Testis (tissue), 3 donors: Measurements from ENCODE around the gene CELF4. TPM values are rescaled to one million over a fixed set of nuclear protein-coding genes. Genes with fewer than 3 reads are reported as not detected.

Experiments
- DNase-seq: peaks from one replicate; pipeline ENCODE4 v3.0.0-alpha.2; 2019
- H3K27ac ChIP-seq, 2 donors: fragments of 200-600 bp; sonication (generic); one replicate each; pipeline ENCODE4 v1.5.1; 2019
- H3K27me3 ChIP-seq: fragments of 200-600 bp; sonication (generic); one replicate; pipeline ENCODE4 v1.5.1; 2019
- H3K36me3 ChIP-seq: fragments of 200-600 bp; sonication (generic); one replicate; pipeline ENCODE4 v1.5.1; 2017; ENCODE audit warnings: low read depth; ENCODE audit errors: missing control alignments
- H3K4me1 ChIP-seq: fragments of 200-600 bp; sonication (generic); one replicate; pipeline ENCODE4 v1.5.1; 2019
- H3K4me3 ChIP-seq, 2 donors: fragments of 200-600 bp; sonication (generic); one replicate each; pipeline ENCODE4 v1.5.1; 2017 to 2019
- H3K9me3 ChIP-seq: fragments of 200-600 bp; sonication (generic); one replicate; pipeline ENCODE4 v1.5.1; 2017
- POLR2A ChIP-seq: fragments of 450-650 bp; IDR thresholded peaks from one replicate; pipeline ENCODE4 v1.6.1; 2017; ENCODE audit warnings: antibody characterized with exemption, mild to moderate bottlenecking, moderate library complexity
- WGBS, 2 donors: methylation state at CpG; one replicate each; pipeline ENCODE4 v1.1.5; 2018; 5-methylcytosine and 5-hydroxymethylcytosine counted together
- intact Hi-C: fragments of 100-400 bp; cut with DNase I; formaldehyde crosslinking; loops from one replicate; pipeline ENCODE4 v1.15.1; 2023; ENCODE audit warnings: low total_unique reads
- polyA plus RNA-seq: library from polyadenylated mRNA; stranded (reverse); fragments of 350-450 nt; fragmentation: Illumina TruSeq; extraction: RNeasy Lipid Tissue Mini Kit (QIAGEN cat#74804); gene quantifications from one replicate; pipeline ENCODE4 v1.2.3, GENCODE V29; 2014; ENCODE audit warnings: low read depth, low replicate concordance; ENCODE audit not compliant: insufficient read depth
- total RNA-seq, 2 donors: library from RNA; depleted of rRNA; stranded (reverse); fragments of >200 nt; gene quantifications; one replicate each; pipeline ENCODE4 v1.2.3, GENCODE V29; 2016
- TF ChIP-seq, protein P1 (sequence below), 3 experiments: fragments of 450-650 bp in 2 of 3; fragments of 200-600 bp in 1 of 3; sonication (generic) in 1 of 3; IDR thresholded peaks; one replicate each; pipeline ENCODE4 v1.5.1; 2016 to 2019; ENCODE audit warnings: antibody characterized with exemption in 3 of 3, mild to moderate bottlenecking in 2 of 3, moderate library complexity in 1 of 3

CELF4 gene
- total and polyA plus RNA-seq, 3 donors from 2014 or later = 3.9 to 6.3 (median 4.8) TPM

DNA sequence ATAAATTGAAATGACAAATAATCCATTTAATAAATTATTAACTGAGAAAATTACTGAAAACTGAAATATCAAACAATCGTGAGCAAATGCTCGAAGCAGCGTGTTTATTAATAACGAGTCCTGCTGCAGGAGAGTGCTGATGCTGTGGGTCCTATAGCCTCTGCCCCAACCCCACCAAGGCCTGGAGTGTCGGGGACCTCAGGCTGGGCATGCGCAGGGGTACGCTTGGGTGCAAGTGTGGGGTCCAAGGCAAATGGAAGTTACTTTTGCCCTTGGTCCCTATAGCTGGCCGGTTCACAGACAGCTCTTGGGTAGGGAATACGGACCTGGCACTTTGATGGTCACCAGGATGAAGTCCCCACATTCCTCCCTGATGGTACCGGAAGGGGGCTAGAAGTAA is 43.3 kb upstream of the CELF4 start:
- Histone ChIP-seq H3K27me3 (no peaks in the 10 kb centered on the region), H3K27ac (no peak overlapping the region), H3K9me3 (no peaks in the 10 kb centered on the region), H3K4me3 (no peak overlapping the region), H3K36me3 (no peaks in the 10 kb centered on the region), H3K4me1 (no peaks in the 10 kb centered on the region)
- no peak for DNase-seq
- no peak for TF ChIP-seq POLR2A
- TF ChIP-seq, protein P1, sequence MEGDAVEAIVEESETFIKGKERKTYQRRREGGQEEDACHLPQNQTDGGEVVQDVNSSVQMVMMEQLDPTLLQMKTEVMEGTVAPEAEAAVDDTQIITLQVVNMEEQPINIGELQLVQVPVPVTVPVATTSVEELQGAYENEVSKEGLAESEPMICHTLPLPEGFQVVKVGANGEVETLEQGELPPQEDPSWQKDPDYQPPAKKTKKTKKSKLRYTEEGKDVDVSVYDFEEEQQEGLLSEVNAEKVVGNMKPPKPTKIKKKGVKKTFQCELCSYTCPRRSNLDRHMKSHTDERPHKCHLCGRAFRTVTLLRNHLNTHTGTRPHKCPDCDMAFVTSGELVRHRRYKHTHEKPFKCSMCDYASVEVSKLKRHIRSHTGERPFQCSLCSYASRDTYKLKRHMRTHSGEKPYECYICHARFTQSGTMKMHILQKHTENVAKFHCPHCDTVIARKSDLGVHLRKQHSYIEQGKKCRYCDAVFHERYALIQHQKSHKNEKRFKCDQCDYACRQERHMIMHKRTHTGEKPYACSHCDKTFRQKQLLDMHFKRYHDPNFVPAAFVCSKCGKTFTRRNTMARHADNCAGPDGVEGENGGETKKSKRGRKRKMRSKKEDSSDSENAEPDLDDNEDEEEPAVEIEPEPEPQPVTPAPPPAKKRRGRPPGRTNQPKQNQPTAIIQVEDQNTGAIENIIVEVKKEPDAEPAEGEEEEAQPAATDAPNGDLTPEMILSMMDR (IDR thresholded peaks at IDR 0.05) = no peak
- WGBS, 2 donors = 95 to 97% methylated on average over 10 of the region's 10 CpGs
- intact Hi-C loops = no loop called here

GRCh38 chr18:37607281-37607680 is 41.7 kb upstream of the CELF4 start:
- DNase-seq = no peak
- intact Hi-C loops = no loop called here
- 89 to 92% methylated on average over 11 of the region's 11 CpGs for WGBS, 2 donors
- Histone ChIP-seq H3K9me3 (no peaks in the 10 kb centered on the region), H3K27ac (no peak overlapping the region), H3K27me3 (no peaks in the 10 kb centered on the region), H3K36me3 (no peaks in the 10 kb centered on the region), H3K4me3 (no peak overlapping the region), H3K4me1 (no peaks in the 10 kb centered on the region)
- TF ChIP-seq POLR2A = no peak
- TF ChIP-seq, protein P1 (IDR thresholded peaks at IDR 0.05) = no peak

DNA sequence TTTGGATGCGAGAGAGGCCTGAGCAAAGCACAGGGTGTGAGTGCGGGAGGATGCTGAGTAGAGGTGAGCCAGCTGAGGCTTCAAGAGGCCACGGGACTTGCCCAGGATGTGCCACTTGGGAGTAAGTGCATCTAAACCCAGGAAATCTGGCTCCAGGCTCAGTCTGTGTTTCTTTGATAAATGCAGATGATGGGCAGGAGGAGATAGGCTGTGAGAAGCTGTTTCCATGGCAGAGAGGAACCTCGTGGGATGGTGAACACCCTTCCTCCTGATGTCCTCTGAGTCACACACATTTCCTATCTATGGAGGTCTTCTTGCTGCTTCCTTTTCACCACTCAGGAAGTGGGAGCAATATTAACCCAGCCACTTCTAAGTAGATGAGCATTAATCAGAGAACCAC is 38.4 kb upstream of the CELF4 start:
- WGBS, 2 donors = 75 to 87% methylated on average over 4 of the region's 4 CpGs
- H3K4me3 ChIP-seq = no peak overlapping the region
- no peaks in the 10 kb centered on the region for H3K4me1 ChIP-seq
- DNase-seq = no peak
- H3K27ac ChIP-seq = no peak overlapping the region
- no peaks in the 10 kb centered on the region for H3K27me3 ChIP-seq
- intact Hi-C loops = no loop called here
- H3K9me3 ChIP-seq = no peaks in the 10 kb centered on the region
- TF ChIP-seq, protein P1 (IDR thresholded peaks at IDR 0.05) = no peak
- no peak for TF ChIP-seq POLR2A
- no peaks in the 10 kb centered on the region for H3K36me3 ChIP-seq

DNA sequence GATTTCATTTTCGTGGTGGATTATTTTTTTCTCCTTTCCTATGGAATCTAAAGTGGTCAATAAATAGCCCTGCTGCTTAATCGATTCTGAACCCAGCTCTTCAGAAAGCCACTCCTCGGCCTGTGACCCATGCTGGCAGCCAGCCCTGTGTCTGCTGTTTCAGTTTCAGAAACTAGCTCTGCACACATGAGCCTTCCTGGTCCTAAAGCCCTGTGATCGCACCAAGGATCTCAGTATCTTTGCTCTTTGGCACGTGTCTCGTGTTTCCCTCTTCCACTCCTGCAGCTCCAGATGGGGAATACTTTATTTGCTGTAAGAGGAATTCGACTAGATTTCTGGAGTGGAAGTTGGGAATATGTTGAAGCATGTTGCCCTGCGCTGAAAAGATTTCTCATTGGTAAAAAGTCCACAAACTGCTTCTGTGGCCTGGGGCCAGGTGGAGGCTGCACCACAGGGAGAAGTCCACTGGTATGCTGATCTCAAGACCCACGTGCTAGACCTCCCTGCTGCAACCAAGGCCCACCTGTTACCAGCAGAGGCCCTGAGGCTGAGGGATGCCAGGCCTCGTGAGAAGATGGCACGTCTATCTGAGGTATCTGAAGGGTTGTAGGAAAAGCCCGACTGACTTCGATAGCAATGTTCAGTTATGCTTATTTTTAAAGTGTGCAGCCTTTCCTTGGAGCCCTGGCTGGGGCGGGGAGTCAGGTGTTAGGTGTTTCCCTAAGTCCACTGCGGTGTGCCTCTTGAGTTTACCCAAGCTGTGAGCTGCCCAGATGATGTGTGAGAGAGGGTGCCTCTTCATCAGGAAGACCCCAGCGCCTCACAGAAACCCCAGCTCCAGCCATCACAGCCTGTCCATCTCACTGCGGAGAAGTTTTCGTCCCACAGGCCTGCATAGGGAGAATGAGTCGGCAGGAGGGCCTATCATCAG is 33.6 kb upstream of the CELF4 start:
- Histone ChIP-seq H3K4me3 (no peak overlapping the region), H3K9me3 (no peaks in the 10 kb centered on the region), H3K27ac (no peak overlapping the region), H3K36me3 (no peaks in the 10 kb centered on the region), H3K4me1 (no peaks in the 10 kb centered on the region), H3K27me3 (no peaks in the 10 kb centered on the region)
- no peak for DNase-seq
- TF ChIP-seq, protein P1 (IDR thresholded peaks at IDR 0.05) = no peak
- TF ChIP-seq POLR2A = no peak
- intact Hi-C loops = no loop called here
- 73 to 77% methylated on average over 18 to 19 of the region's 19 CpGs for WGBS, 2 donors

- no peaks in the 10 kb centered on the region for H3K36me3 ChIP-seq
- no peaks in the 10 kb centered on the region for H3K4me1 ChIP-seq
- TF ChIP-seq POLR2A = no peak
- TF ChIP-seq, protein P1 (IDR thresholded peaks at IDR 0.05) = no peak
- no peak for DNase-seq
- H3K9me3 ChIP-seq = no peaks in the 10 kb centered on the region
- no peaks in the 10 kb centered on the region for H3K27me3 ChIP-seq
- 92 to 94% methylated on average over 5 of the region's 5 CpGs for WGBS, 2 donors
- intact Hi-C loops = no loop called here
- no peak overlapping the region for H3K4me3 ChIP-seq
- H3K27ac ChIP-seq = no peak overlapping the region
These were observed 32.8 kb upstream of the CELF4 start for GRCh38 chr18:37598396-37598795.
